CD4-positive, alpha-beta T cell treated with Interleukin-12 subunit alpha and Interleukin-12 subunit beta, for 1 hour (primary cell): ENCODE data around the gene TAF9B.
A peak's percentile ranks its signal among the peaks of the same experiment; 100 is the strongest.
"Not testable (repeated sequence)": the region's sequence is repeated elsewhere in the genome, so short reads cannot be mapped to it uniquely, and the experiment has no call there.

Experiments used
- DNase-seq: peaks from one replicate; pipeline ENCODE4 v3.0.0-alpha.2; 2020

TAF9B gene

GRCh38 chrX:78139160-78140123 lies at the start of gene TAF9B:
TSS of gene TAF9B (minus strand) at chrX:78139650. CDS start at chrX:78139611, 39 bp downstream.
- DNase-seq, result peak; percentile 87

- no peak for DNase-seq
Measured at GRCh38 chrX:78182881-78183280, 43.4 kb upstream of the TAF9B start.

- no peak for DNase-seq
Measured at GRCh38 chrX:78181307-78181706, 41.9 kb upstream of the TAF9B start.

GRCh38 chrX:78168065-78168464 lies 28.6 kb upstream of the TAF9B start:
- peak; percentile 2 for DNase-seq

GRCh38 chrX:78165425-78165824 lies 26.0 kb upstream of the TAF9B start:
- no peak for DNase-seq

- not testable (repeated sequence) for DNase-seq
Measured at GRCh38 chrX:78163175-78163574, 23.7 kb upstream of the TAF9B start.

- not testable (repeated sequence) for DNase-seq
Measured at GRCh38 chrX:78160711-78161110, 21.3 kb upstream of the TAF9B start.

- DNase-seq, result not testable (repeated sequence)
Measured at GRCh38 chrX:78157846-78158245, 18.4 kb upstream of the TAF9B start.

- DNase-seq, result not testable (repeated sequence)
Measured at GRCh38 chrX:78157373-78157772, 17.9 kb upstream of the TAF9B start.

- not testable (repeated sequence) for DNase-seq
Measured at GRCh38 chrX:78147002-78147540, 7.6 kb upstream of the TAF9B start.

- DNase-seq, result no peak
Measured at GRCh38 chrX:78140206-78140605, 756 bp upstream of the TAF9B start.

- DNase-seq, result no peak
Measured at GRCh38 chrX:78133238-78133960, 6.1 kb downstream of the TAF9B start.

GRCh38 chrX:78131117-78131516 lies 8.3 kb downstream of the TAF9B start:
- no peak for DNase-seq

GRCh38 chrX:78130396-78130795 lies 9.1 kb downstream of the TAF9B start:
- DNase-seq, result no peak

- DNase-seq, result no peak
Measured at GRCh38 chrX:78129714-78130113, 9.7 kb downstream of the TAF9B start.

- not testable (repeated sequence) for DNase-seq
Measured at GRCh38 chrX:78125781-78126180, 13.7 kb downstream of the TAF9B start.

GRCh38 chrX:78125148-78125547 lies 14.3 kb downstream of the TAF9B start:
- DNase-seq, result no peak

- no peak for DNase-seq
Measured at GRCh38 chrX:78124307-78124706, 15.1 kb downstream of the TAF9B start.

GRCh38 chrX:78123190-78123589 lies 16.3 kb downstream of the TAF9B start:
- DNase-seq, result no peak

GRCh38 chrX:78119521-78120227 lies 19.8 kb downstream of the TAF9B start:
- no peak for DNase-seq

- no peak for DNase-seq
Measured at GRCh38 chrX:78118628-78119027, 20.8 kb downstream of the TAF9B start.

GRCh38 chrX:78116766-78117165 lies 22.7 kb downstream of the TAF9B start:
- DNase-seq, result no peak

- DNase-seq, result no peak
Measured at GRCh38 chrX:78116365-78116764, 23.1 kb downstream of the TAF9B start.
